Loucy (cell line): ENCODE results near the gene F2RL1.

Source experiments
- EZH2phosphoT487 ChIP-seq: fragments of 200-600 bp; IDR thresholded peaks from 2 replicates; pipeline ENCODE4 v1.6.1; 2018; ENCODE audit warnings: antibody characterized with exemption, mild to moderate bottlenecking, moderate library complexity, borderline replicate concordance
- TF ChIP-seq, protein P1 (sequence below): fragments of 200-600 bp; sonication (generic); conservative IDR thresholded peaks from 2 replicates; pipeline ENCODE4 v1.5.1; 2014; ENCODE audit warnings: mild to moderate bottlenecking, antibody characterized with exemption, low read length

DNA sequence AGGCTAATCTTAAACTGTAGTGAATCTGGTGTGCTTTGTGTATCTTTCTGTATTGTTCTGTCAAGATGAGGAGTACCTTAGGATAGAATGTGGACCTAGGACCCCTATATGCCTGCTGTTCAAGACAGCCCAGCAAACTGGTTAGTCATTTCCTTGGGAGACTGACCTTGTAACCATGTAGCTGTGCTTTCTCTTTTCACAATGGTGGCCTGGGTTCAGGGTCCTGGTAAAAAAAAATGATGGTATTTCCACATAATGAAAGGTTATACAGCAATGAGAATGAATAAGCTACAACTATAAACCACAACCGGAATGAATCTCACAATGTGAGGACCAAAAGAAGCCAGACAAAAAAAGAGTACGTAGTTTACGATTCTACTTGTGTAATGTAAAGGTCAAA lies 36.4 kb upstream of the F2RL1 start:
- TF ChIP-seq, protein P1, sequence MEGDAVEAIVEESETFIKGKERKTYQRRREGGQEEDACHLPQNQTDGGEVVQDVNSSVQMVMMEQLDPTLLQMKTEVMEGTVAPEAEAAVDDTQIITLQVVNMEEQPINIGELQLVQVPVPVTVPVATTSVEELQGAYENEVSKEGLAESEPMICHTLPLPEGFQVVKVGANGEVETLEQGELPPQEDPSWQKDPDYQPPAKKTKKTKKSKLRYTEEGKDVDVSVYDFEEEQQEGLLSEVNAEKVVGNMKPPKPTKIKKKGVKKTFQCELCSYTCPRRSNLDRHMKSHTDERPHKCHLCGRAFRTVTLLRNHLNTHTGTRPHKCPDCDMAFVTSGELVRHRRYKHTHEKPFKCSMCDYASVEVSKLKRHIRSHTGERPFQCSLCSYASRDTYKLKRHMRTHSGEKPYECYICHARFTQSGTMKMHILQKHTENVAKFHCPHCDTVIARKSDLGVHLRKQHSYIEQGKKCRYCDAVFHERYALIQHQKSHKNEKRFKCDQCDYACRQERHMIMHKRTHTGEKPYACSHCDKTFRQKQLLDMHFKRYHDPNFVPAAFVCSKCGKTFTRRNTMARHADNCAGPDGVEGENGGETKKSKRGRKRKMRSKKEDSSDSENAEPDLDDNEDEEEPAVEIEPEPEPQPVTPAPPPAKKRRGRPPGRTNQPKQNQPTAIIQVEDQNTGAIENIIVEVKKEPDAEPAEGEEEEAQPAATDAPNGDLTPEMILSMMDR: no peak
- TF ChIP-seq EZH2phosphoT487: no peak
